DMS 273 (cell line): Measurements from ENCODE around the gene IFNGR1.

Experiments
- DNase-seq: peaks from one replicate; lab custom pipeline; 2025; ENCODE audit not compliant: unreplicated experiment; lab: John Stamatoyannopoulos, UW

IFNGR1 gene

DNA sequence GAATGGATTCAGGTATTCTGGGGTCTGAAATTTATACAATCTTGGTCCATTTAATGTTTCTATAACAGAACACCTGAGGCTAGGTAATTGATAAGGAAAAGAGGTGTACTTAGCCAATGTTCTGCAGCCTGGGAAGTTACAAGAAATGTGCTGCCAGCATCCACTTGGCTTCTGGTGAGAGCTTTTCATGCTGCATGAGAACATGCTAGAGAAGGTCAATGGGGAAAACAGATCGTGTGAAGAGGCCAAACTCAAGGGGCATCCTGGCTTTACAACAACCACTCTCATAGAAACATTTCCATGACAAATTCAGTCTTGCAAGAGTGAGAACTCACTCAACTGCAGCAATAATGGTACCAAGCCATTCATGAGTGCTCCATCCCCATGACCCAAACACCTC is 62.5 kb downstream of the IFNGR1 start:
- no peak for DNase-seq

- no peak for DNase-seq
Observed at GRCh38 chr6:137155830-137156229, 63.4 kb downstream of the IFNGR1 start.

- peak; percentile 25 for DNase-seq
Observed at GRCh38 chr6:137150072-137150471, 69.1 kb downstream of the IFNGR1 start.

DNA sequence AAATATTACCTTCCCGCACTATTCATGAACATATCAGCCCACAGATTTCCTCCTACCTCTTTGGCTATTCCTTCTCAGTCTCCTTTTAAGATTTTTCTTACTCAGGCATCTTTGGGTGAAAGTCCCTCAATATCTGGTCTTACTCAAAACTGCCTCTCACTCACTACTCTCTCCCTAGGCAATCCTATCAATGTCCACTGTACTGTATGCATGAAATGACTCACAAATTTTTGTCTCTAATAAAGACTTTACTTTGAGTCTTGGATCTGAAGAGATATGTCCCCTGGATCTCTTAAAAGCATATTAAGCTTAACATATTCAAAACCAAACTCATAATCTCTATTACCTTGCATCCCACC is 70.2 kb downstream of the IFNGR1 start:
- DNase-seq: no peak

DNA sequence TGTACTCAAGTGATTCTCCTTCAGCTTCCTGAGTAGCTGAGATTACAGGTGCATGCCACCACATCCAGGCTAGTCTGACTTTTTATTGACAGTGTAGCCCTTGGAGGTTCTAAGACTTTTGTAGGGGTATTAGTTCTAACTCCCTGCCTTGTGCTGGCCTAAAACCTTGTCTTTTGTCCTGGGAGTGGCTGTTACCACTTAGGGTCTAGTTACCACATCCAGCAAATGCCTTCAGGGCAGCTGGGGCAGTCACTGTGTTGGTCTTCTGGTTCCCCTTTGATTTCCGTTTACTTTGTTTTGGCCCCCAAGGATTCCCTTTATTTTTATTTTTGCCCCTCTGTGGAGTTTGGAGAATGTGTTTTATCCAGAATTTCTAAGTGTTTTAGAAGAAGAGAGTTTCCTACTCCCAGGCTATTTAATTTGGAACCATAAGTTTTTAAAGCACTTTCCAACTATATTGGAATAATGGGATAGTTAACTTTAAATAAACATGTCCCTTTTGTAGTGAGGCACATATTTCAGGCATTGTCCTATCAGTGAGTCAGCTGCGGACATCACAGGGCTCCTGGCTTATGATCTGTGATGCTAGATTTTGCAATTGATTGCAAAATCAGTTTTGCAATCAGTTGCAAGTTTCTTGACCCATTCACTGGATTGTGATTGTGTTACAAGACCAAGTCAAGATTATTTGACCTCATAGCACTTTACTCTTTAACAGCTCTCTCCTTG is 70.7 kb downstream of the IFNGR1 start:
- no peak for DNase-seq
